Epithelial cell of esophagus (primary cell): ENCODE data around the gene CGB7.
"Not testable (repeated sequence)": the region's sequence is repeated elsewhere in the genome, so short reads cannot be mapped to it uniquely, and the experiment has no call there.

Experiments
- DNase-seq: peaks from one replicate; pipeline ENCODE4 v3.0.0; 2010; ENCODE audit warnings: low read depth
- H3K4me3 ChIP-seq: 2 replicates; pipeline ENCODE4 v1.5.1; 2011; ENCODE audit warnings: mild to moderate bottlenecking, low read length, control low read depth
- TF ChIP-seq, protein P1 (sequence below): IDR thresholded peaks from 2 replicates; pipeline ENCODE4 v1.5.1; 2011; ENCODE audit warnings: low read depth, mild to moderate bottlenecking, low read length, control low read depth, inconsistent platforms; ENCODE audit not compliant: insufficient read depth; ENCODE audit errors: missing control alignments

CGB7 gene

DNA sequence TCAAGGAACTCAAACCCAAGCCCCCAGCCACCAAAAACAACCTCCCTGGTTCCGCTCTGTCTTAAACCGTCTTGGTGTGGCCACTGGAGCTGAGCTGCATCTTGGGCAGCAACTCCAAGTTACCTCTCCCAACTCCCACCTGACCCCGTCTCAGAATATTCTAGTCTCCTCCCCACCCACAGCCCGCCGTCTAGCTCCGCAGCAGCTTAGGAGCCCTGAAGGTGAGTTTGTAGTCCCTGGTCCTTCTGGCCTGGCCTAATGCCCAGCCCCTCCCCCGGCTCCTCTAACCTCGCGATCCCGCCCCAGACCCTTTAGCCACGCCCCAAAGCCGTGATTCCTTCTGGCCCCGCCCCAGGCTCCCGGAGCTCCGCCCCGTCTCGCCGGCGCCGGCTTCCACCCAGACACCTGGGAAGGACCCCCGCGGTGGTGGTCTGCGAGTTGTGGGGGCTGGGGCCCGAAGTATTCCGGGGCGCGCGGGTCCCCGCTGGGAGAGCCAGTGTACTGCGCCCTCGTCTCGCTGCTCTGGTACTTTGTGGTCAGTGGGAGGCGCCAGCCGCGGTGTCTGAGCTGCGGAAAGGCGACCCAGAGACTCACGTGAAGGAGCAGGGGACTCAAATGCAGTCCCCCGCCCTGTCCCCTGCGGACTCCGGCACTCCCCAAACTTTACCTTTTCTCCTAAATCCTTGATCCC, 38.2 kb downstream of the CGB7 start:
- TF ChIP-seq, protein P1, sequence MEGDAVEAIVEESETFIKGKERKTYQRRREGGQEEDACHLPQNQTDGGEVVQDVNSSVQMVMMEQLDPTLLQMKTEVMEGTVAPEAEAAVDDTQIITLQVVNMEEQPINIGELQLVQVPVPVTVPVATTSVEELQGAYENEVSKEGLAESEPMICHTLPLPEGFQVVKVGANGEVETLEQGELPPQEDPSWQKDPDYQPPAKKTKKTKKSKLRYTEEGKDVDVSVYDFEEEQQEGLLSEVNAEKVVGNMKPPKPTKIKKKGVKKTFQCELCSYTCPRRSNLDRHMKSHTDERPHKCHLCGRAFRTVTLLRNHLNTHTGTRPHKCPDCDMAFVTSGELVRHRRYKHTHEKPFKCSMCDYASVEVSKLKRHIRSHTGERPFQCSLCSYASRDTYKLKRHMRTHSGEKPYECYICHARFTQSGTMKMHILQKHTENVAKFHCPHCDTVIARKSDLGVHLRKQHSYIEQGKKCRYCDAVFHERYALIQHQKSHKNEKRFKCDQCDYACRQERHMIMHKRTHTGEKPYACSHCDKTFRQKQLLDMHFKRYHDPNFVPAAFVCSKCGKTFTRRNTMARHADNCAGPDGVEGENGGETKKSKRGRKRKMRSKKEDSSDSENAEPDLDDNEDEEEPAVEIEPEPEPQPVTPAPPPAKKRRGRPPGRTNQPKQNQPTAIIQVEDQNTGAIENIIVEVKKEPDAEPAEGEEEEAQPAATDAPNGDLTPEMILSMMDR = peak; percentile 23
- peak; percentile 72 for DNase-seq
- H3K4me3 ChIP-seq = peak overlapping the region; percentile 40

- peak overlapping the region; percentile 40 for H3K4me3 ChIP-seq
- not testable (repeated sequence) for DNase-seq
These were observed 38.9 kb downstream of the CGB7 start for GRCh38 chr19:49018388-49019241.

- peak overlapping the region; percentile 40 for H3K4me3 ChIP-seq
- TF ChIP-seq, protein P1 = peak; percentile 31
- peak; percentile 38 for DNase-seq
These were observed 39.7 kb downstream of the CGB7 start for GRCh38 chr19:49017666-49018351.

DNA sequence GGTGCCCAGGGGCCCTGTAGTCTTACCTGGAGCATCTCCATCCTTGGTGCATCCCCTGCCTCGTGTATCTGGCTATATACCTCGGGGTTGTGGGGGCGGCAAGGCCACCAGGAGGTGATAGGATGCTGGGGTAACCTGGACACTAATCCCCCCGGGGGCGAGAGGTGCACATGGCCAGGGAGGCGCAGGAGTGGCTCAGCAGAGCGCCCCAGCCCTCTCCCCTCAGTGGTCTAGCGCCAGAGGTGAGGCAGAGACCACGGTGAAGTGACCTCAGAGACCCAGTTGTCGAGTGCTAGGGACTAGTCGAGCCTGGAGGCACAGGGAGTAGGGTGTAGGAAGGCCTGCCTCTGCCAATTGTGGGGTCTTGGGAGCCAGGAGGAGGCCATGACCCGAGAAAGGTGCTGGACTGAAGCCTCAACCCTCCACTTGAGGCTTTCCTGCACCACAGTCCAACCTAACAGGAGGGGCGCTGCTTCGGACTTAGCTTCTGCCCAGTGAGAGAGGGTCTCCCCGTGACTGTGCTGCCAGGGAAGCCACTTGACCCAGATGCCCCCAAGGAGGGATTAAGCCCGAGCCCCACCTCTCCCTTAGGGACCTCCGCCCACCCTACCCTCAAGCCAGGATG, 40.4 kb downstream of the CGB7 start, which contains the start of gene LHB:
LHB (minus strand) TSS at position 51 of the 625 bp plus-strand sequence; CDS start at position 41, 10 bp downstream.
- TF ChIP-seq, protein P1 = no peak
- peak within 1 kb of the TSS; percentile 18 for H3K4me3 ChIP-seq
- no peak for DNase-seq

- H3K4me3 ChIP-seq = no peak overlapping the region
- DNase-seq = no peak
- TF ChIP-seq, protein P1 = no peak
These were observed 41.3 kb downstream of the CGB7 start for GRCh38 chr19:49016067-49016839.

- DNase-seq = no peak
- no peak overlapping the region for H3K4me3 ChIP-seq
- TF ChIP-seq, protein P1 = no peak
These were observed 42.7 kb downstream of the CGB7 start for GRCh38 chr19:49014870-49015255.
